ENCODE data around the gene ERCC2.
"Not testable (repeated sequence)": the region's sequence is repeated elsewhere in the genome, so short reads cannot be mapped to it uniquely, and the experiment has no call there.

The ERCC2 gene

DNA sequence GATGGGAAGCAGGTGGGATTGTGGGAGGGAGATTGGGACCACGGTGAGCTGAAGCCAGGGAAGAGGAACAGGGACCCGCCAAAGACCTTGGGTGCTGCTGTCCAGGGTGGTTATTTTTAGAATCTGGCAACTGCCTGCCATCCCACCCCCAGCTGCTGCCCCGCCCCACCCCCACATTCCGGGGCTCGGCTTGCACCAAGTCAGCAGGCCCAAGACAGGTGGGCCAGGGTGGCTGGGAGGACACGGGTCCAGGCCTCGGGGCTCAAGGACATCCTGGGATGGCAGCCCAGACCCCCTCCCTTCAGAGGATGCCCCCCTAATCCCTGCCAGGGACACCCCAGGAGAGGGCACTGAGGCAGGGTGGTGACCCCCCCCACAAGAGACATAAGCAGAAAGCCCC lies 48.5 kb downstream of the ERCC2 start:
- DNase-seq (ENCODE audit: low read depth): no peak
- H3K4me3 ChIP-seq (ENCODE audit: low read length): no peak overlapping the region

DNA sequence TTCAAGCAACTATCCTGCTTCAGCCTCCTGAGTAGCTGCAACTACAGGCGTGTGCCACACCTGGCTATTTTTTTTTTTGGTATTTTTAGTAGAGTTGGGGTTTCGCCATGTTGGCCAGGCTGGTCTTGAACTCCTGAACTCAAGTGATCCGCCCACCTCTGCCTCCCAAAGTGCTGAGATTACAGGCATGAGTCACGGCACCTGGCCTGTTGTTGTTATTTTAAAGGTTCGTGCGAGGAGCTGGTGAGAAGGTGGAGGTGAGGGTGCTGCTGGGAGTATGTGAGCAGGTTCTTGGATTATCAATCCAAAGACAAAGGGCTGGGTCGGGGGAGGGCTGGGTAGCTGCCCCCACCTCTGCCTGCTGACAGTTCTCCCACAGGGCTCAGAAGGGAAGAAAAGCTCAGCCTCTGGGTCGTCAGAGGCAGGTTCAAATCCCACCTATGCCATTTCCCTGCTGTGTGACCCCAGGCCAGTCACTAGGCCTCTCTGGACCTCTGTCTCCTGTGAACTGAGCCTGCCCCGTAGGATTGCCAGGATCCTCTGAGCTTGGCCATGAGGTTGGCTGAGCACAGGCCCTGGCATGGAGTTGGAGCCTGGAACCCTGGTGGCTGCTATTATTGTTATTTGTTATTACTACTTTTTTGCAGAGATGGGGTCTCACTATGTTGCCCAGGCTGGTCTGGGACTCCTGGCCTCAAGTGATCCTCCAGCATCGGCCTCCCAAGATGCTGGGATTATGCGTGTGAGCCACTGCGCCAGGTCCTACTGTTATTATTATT lies 49.2 kb downstream of the ERCC2 start:
- DNase-seq (ENCODE audit: low read depth): no peak
- TF ChIP-seq, protein P1, sequence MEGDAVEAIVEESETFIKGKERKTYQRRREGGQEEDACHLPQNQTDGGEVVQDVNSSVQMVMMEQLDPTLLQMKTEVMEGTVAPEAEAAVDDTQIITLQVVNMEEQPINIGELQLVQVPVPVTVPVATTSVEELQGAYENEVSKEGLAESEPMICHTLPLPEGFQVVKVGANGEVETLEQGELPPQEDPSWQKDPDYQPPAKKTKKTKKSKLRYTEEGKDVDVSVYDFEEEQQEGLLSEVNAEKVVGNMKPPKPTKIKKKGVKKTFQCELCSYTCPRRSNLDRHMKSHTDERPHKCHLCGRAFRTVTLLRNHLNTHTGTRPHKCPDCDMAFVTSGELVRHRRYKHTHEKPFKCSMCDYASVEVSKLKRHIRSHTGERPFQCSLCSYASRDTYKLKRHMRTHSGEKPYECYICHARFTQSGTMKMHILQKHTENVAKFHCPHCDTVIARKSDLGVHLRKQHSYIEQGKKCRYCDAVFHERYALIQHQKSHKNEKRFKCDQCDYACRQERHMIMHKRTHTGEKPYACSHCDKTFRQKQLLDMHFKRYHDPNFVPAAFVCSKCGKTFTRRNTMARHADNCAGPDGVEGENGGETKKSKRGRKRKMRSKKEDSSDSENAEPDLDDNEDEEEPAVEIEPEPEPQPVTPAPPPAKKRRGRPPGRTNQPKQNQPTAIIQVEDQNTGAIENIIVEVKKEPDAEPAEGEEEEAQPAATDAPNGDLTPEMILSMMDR (conservative IDR thresholded peaks at IDR 0.05; ENCODE audit: low read depth, low read length): no peak
- no peak overlapping the region for H3K4me3 ChIP-seq (ENCODE audit: low read length)

More for the DNA sequence above, 48.5 kb downstream of the ERCC2 start:
- TF ChIP-seq, protein P1 (conservative IDR thresholded peaks at IDR 0.05; ENCODE audit: low read depth, low read length): no peak

DNA sequence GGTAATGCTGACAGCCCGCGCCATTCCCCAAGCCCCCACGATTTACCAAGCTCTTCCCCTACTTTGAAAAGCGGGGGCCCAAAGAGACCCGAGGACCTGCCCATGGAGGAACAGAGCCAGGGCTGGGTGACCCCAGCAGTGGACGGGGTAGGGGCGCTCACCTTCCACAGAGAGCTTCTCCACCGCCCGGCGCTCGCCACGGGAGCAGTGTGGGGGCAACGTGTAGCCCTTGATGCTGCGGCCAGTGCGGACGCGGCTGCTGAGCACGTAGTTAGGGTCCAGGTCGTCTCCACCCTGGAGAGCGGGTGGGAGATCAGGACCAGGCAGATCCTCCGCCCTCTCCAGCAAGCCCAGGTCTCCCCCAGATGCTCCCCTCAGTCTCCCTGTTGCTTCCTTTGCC lies 55.1 kb downstream of the ERCC2 start:
- H3K4me3 ChIP-seq (ENCODE audit: low read length): no peak overlapping the region
- TF ChIP-seq, protein P1 (conservative IDR thresholded peaks at IDR 0.05; ENCODE audit: low read depth, low read length): no peak
- DNase-seq (ENCODE audit: low read depth): no peak

DNA sequence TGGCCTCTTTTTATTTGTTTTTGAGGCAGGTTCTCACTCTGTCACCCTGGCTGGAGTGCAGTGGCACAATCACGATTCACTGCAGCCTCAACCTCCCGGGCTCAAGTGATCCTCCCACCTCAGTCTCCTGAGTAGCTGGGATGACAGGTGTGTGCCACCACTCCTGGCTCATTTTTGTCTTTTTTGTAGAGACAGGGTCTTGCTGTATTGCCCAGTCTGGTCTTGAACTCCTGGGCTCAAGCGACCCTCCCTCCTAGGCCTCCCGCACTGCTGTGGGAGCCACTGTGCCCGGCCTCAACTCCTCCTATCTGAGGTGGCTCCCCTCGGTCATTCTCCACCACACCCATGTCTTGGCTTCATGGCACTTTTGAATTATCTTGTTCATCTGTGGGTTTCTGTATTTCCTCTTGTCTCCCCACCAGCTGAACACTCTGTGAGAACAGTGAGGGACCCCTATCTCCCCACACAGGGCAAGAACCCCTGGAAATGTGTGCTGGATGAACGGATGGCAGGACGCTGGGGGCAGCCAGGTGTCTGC lies 55.6 kb downstream of the ERCC2 start:
- TF ChIP-seq, protein P1 (conservative IDR thresholded peaks at IDR 0.05; ENCODE audit: low read depth, low read length): no peak
- no peak overlapping the region for H3K4me3 ChIP-seq (ENCODE audit: low read length)
- no peak for DNase-seq (ENCODE audit: low read depth)

DNA sequence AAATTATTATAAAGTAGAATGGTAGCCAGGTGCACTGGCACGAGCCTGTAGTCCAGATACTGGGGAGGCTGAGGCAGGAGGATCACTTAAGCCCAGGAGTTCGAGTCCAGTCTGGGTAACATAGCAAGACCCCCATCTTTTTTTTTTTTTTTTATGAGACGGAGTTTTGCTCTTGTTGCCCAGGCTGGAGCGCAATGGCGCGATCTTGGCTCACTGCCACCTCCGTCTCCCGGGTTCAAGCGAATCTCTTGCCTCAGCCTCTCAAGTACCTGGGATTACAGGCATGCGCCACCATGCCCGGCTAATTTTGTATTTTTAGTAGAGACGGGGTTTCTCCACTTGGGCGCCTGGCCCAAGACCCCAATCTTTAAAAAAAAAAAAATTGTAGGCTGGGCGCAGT lies 58.1 kb downstream of the ERCC2 start:
- not testable (repeated sequence) for H3K4me3 ChIP-seq (ENCODE audit: low read length); DNase-seq (ENCODE audit: low read depth)

DNA sequence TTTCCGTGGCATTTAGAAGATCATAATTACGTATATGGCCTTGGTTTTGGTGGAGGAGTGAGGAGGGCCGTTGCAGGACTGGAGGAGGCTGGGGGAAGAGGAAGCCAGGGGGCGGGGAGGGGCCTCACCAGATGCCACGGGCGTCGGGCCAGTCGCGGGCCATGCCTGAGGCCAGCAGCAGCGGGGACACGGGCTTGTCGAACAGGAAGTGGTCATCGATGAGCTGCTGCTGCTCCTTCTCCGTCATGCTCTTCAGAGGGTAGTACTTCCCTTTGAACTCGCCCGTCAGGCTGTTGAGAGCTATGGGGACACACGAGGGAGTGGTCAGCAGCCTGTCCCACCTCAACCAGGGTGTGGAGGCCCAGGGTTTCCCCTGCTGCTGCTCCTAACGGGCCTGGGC lies 58.8 kb downstream of the ERCC2 start:
- H3K4me3 ChIP-seq (ENCODE audit: low read length): no peak overlapping the region
- TF ChIP-seq, protein P1 (conservative IDR thresholded peaks at IDR 0.05; ENCODE audit: low read depth, low read length): no peak
- no peak for DNase-seq (ENCODE audit: low read depth)

DNA sequence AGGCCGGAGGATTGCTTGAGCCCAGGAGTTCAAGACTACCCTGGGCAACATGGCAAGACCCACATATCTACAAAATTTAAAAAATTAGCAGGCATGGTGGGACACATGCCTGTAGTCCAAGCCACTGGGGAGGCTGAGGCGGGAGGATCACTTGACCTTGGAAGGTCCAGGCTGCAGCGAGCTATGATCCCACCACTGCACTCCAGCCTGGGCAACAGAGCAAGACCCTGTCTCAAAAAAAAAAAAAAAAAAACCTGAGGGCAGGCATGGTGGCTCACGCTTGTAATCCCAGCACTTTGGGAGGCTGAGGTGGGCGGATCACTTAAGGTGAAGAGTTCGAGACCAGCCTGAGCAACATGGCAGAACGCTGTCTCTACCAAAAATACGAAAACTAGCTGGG lies 61.1 kb downstream of the ERCC2 start:
- H3K4me3 ChIP-seq (ENCODE audit: low read length); DNase-seq (ENCODE audit: low read depth): not testable (repeated sequence)

DNA sequence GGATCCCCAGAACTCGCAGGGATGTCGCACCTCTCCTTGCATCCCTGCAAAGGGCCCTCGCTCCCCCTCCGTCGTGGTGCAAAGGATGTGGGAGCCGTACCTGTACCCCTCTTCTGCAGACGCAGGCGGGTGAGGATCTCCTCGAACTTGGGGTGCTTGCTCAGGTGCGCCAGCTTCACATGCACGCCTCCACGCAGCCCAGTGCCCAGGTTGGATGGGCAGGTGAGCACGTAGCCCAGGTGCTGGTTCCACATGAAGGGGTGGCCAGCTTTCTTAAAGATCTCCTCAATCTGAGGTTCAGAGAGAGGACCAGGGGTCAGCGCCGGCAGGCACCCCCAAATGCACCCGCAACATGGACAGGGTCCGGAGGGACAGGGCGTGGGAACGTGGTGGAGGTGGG lies 63.0 kb downstream of the ERCC2 start:
- TF ChIP-seq, protein P1 (conservative IDR thresholded peaks at IDR 0.05; ENCODE audit: low read depth, low read length): no peak
- DNase-seq (ENCODE audit: low read depth): no peak
- H3K4me3 ChIP-seq (ENCODE audit: low read length): no peak overlapping the region

All from retinal pigment epithelial cell (primary cell).